ENCODE data around the gene NLRP10.

NLRP10 gene

DNA sequence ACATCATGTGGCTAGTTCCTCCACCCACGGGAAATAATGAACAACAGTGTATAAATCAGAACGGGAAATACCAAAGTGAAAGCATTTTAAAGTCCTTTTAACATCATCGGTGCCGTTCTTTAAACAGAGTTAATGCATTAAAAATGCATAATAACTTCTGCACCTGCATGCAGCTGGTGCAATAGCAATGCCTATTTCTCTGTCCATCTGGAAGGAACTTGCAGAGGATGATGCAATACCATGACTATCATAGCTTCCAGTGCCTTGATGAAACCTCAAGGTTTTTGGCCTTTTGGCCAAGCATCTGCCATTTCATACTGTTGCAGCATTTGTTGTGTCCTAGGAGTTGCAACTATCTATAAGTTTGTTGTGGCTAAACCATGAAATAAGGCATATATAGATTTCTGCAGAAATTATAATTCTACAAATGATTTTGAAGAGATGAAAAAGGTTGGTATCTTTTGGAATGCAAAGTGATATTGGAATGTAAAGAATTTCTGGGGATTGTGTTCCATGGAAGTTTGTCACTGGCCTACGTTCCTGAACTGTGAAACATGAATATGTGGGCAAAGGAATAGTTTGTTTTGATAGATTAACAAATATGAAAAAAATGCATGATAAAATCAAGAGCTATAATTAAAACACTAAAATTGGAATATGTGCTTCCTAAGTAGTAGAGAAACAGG is 12.1 kb upstream of the NLRP10 start:
- Histone ChIP-seq H3K27ac (ENCODE audit: insufficient read depth, low read depth, low read length, poor library complexity, severe bottlenecking) (no peak overlapping the region), H3K27me3 (ENCODE audit: control insufficient read depth, insufficient read depth, low read length, poor library complexity, severe bottlenecking) (no peaks in the 10 kb centered on the region), H3K9me3 (ENCODE audit: control insufficient read depth, low read length) (no peaks in the 10 kb centered on the region), H3K4me1 (ENCODE audit: control insufficient read depth, insufficient read depth, low read length) (peaks cover 3% of the 10 kb centered on the region), H3K4me3 (ENCODE audit: insufficient read depth, low read depth, low read length) (no peak overlapping the region), H3K36me3 (ENCODE audit: control insufficient read depth, insufficient read depth, low read length) (no peaks in the 10 kb centered on the region)
- 92 to 93% methylated on average over 5 of the region's 5 CpGs for WGBS, 2 experiments

DNA sequence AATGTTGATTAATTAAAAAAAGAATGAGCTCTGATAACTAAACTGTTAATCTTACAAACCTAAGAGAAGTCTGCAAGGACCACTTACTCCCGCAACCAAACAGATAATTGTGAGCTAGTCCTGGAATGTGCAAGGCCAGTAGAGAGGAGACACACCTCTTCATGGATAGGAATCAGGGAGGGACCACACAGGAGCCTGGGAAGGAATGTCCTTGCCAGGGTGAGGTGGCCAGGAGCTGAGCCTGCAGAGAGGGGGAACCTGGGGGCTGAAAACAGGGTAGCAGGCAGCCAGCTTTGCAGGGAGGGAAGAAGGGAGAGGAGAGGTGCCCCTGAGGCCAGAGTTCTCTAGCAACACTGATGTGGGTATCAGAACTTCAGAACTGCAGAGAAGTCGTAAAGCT is 9.4 kb upstream of the NLRP10 start:
- H3K9me3 ChIP-seq (ENCODE audit: control insufficient read depth, low read length): no peaks in the 10 kb centered on the region
- H3K36me3 ChIP-seq (ENCODE audit: control insufficient read depth, insufficient read depth, low read length): no peaks in the 10 kb centered on the region
- H3K27ac ChIP-seq (ENCODE audit: insufficient read depth, low read depth, low read length, poor library complexity, severe bottlenecking): no peak overlapping the region
- H3K27me3 ChIP-seq (ENCODE audit: control insufficient read depth, insufficient read depth, low read length, poor library complexity, severe bottlenecking): no peaks in the 10 kb centered on the region
- H3K4me1 ChIP-seq (ENCODE audit: control insufficient read depth, insufficient read depth, low read length): peaks cover 3% of the 10 kb centered on the region
- 91 to 96% methylated on average over 2 of the region's 2 CpGs for WGBS, 2 experiments
- no peak overlapping the region for H3K4me3 ChIP-seq (ENCODE audit: insufficient read depth, low read depth, low read length)

DNA sequence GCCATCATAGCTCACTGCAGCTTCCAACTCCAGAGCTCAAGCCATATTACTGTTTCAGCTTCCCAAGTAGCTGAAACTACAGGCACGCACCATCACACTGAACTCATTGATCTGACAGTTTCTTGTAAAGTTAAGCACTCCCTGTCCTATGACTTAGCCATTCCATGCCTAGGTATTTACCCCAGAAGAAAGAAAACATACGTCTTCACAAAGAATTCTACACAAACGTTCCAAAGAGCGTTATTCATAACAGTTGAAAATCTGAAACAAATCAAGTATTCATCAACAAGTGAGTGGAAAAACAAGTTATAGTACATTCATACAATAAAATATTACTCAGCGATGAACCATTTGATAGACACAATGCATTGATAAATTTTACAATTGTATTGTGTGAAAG is 7.8 kb upstream of the NLRP10 start:
- H3K4me3 ChIP-seq (ENCODE audit: insufficient read depth, low read depth, low read length): no peak overlapping the region
- no peaks in the 10 kb centered on the region for H3K9me3 ChIP-seq (ENCODE audit: control insufficient read depth, low read length)
- H3K27ac ChIP-seq (ENCODE audit: insufficient read depth, low read depth, low read length, poor library complexity, severe bottlenecking): no peak overlapping the region
- H3K36me3 ChIP-seq (ENCODE audit: control insufficient read depth, insufficient read depth, low read length): no peaks in the 10 kb centered on the region
- 94 to 97% methylated on average over 4 to 5 of the region's 5 CpGs for WGBS, 2 experiments
- H3K4me1 ChIP-seq (ENCODE audit: control insufficient read depth, insufficient read depth, low read length): peaks cover 3% of the 10 kb centered on the region
- H3K27me3 ChIP-seq (ENCODE audit: control insufficient read depth, insufficient read depth, low read length, poor library complexity, severe bottlenecking): no peaks in the 10 kb centered on the region

DNA sequence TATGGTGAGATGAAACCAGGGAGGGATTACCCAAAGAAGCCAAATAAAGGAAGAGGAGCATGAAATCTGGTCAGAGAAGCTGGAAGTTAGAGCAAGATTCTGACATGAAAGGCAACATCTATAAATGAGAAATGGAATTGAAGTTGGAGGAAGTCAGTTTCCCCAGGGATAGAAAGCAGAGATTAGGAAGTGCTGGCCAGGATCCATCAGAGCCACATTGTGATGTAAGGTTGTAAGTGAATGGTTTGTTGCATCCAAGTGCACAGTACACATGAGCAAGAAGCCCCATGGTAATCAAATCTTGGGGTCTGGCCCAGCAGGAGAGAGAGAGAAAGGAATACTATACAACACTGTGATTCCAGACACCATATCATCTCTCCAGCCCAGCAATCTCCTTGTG is 6.6 kb upstream of the NLRP10 start:
- no peak overlapping the region for H3K27ac ChIP-seq (ENCODE audit: insufficient read depth, low read depth, low read length, poor library complexity, severe bottlenecking)

DNA sequence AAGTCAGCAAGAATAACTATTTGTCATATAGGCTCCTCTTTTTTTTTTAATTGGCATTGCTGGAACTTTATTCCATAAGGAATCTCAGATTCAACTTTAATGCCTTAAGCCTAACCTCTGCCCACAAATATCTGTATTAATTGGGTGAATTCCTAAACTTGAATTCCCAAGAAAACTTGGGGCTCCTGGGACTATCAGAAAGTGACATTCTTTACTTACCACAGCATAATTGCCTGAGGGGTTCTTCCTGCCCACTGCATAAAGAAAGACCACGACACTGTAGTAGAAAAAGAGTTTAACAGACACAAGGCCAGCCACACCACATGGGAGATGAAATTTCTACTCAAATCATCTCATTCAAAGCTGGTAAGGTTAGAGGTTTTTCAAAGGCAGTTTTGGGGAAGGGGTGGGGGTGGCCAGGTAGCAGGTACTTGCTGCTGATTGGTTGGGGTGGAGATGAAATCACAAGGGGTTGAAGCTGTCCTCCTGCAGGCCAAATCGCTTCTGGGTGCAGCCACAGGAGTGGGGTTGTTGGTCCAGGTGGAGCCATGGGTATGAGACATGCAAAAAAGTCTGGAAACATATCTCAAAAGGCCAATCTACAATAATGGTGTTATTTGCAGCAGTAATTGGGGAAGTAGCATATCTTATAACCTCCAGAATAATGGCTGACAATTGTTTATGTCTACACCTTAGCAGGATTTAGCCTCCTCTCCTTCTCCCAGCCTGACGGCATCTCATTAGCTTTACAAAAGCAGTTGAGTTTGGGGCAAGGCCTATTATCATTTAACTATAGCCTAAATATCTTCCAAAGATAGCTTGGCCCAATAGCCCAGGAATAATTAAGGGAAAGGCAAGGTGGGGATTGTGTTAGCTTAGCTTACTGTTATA is 4.8 kb upstream of the NLRP10 start:
- H3K4me3 ChIP-seq (ENCODE audit: insufficient read depth, low read depth, low read length): no peak overlapping the region
- 63 to 71% methylated on average over 3 of the region's 3 CpGs for WGBS, 2 experiments
- H3K9me3 ChIP-seq (ENCODE audit: control insufficient read depth, low read length): no peaks in the 10 kb centered on the region
- H3K4me1 ChIP-seq (ENCODE audit: control insufficient read depth, insufficient read depth, low read length): peaks cover 3% of the 10 kb centered on the region
- H3K27ac ChIP-seq (ENCODE audit: insufficient read depth, low read depth, low read length, poor library complexity, severe bottlenecking): no peak overlapping the region
- H3K27me3 ChIP-seq (ENCODE audit: control insufficient read depth, insufficient read depth, low read length, poor library complexity, severe bottlenecking): no peaks in the 10 kb centered on the region
- no peaks in the 10 kb centered on the region for H3K36me3 ChIP-seq (ENCODE audit: control insufficient read depth, insufficient read depth, low read length)

More for the DNA sequence above, 6.6 kb upstream of the NLRP10 start:
- H3K36me3 ChIP-seq (ENCODE audit: control insufficient read depth, insufficient read depth, low read length): no peaks in the 10 kb centered on the region
- H3K27me3 ChIP-seq (ENCODE audit: control insufficient read depth, insufficient read depth, low read length, poor library complexity, severe bottlenecking): no peaks in the 10 kb centered on the region
- no peak overlapping the region for H3K4me3 ChIP-seq (ENCODE audit: insufficient read depth, low read depth, low read length)
- H3K9me3 ChIP-seq (ENCODE audit: control insufficient read depth, low read length): no peaks in the 10 kb centered on the region
- H3K4me1 ChIP-seq (ENCODE audit: control insufficient read depth, insufficient read depth, low read length): peaks cover 3% of the 10 kb centered on the region

DNA sequence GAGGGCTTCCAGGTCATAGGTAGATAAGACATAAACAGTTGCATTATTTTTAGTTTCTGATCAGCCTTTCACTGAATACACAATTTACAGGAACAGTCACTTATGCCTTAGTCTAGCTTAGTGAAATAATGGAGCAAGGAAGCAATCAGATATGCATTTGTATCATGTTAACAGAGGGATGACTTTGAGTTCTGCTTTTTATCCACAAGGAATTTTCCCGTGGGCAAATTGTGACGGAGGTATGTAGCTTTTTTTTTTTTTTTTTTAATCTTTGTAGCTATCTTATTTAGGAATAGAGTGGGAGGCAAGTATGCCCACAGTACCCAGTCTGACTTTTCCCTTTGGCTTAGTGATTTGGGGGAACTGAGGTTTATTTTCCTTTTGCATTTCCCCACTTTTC is 3.4 kb upstream of the NLRP10 start:
- Histone ChIP-seq H3K9me3 (ENCODE audit: control insufficient read depth, low read length) (no peaks in the 10 kb centered on the region), H3K27ac (ENCODE audit: insufficient read depth, low read depth, low read length, poor library complexity, severe bottlenecking) (no peak overlapping the region), H3K36me3 (ENCODE audit: control insufficient read depth, insufficient read depth, low read length) (no peaks in the 10 kb centered on the region), H3K4me1 (ENCODE audit: control insufficient read depth, insufficient read depth, low read length) (no peaks in the 10 kb centered on the region), H3K27me3 (ENCODE audit: control insufficient read depth, insufficient read depth, low read length, poor library complexity, severe bottlenecking) (no peaks in the 10 kb centered on the region), H3K4me3 (ENCODE audit: insufficient read depth, low read depth, low read length) (no peak overlapping the region)
- 83 to 97% methylated on average over 2 of the region's 2 CpGs for WGBS, 2 experiments

DNA sequence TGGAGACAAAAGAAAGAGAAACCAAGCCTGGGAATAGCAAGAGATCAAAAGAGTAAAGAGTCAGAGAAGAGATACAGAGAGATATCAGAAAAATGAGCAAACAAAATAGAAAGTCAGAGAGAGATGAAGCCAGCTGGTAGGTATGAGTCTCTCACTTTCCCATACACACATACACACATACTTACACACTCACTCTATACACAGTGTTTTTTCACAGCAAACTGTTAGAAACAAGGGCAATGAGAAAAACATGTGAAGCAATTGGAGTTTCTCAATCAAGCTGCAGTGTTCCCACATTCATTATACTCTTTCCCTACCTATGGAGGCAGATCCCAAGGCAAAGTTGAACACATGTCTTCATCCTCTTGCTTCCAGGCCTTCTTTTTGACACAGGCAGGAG is 2.6 kb upstream of the NLRP10 start:
- no peaks in the 10 kb centered on the region for H3K27me3 ChIP-seq (ENCODE audit: control insufficient read depth, insufficient read depth, low read length, poor library complexity, severe bottlenecking)
- no peak overlapping the region for H3K4me3 ChIP-seq (ENCODE audit: insufficient read depth, low read depth, low read length)
- H3K36me3 ChIP-seq (ENCODE audit: control insufficient read depth, insufficient read depth, low read length): no peaks in the 10 kb centered on the region
- no peaks in the 10 kb centered on the region for H3K9me3 ChIP-seq (ENCODE audit: control insufficient read depth, low read length)
- H3K27ac ChIP-seq (ENCODE audit: insufficient read depth, low read depth, low read length, poor library complexity, severe bottlenecking): no peak overlapping the region
- H3K4me1 ChIP-seq (ENCODE audit: control insufficient read depth, insufficient read depth, low read length): no peaks in the 10 kb centered on the region

DNA sequence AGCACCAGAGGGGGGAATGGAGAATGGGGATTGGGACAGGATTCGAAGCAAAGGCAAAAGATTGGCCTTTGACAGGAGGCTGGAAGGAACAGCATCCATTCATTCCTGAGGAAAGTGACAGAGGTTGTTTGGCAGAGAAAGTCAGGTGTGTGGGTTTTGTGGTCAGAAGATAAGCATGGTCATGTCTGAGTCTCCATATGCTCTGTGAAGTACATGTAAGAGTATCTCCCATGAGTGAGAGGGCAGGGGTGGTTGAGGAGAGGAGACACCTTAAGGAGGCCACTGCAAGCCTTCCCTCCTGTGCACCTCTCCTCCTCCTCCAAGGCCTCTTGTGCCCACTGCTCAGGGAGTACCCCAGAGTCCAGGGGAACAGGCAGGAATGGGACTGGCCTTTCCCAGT is 1.9 kb upstream of the NLRP10 start:
- H3K4me3 ChIP-seq (ENCODE audit: insufficient read depth, low read depth, low read length): no peak overlapping the region
- H3K9me3 ChIP-seq (ENCODE audit: control insufficient read depth, low read length): no peaks in the 10 kb centered on the region
- WGBS, 2 experiments: 78 to 89% methylated on average over 1 of the region's 1 CpG
- H3K4me1 ChIP-seq (ENCODE audit: control insufficient read depth, insufficient read depth, low read length): no peaks in the 10 kb centered on the region
- no peaks in the 10 kb centered on the region for H3K27me3 ChIP-seq (ENCODE audit: control insufficient read depth, insufficient read depth, low read length, poor library complexity, severe bottlenecking)
- no peak overlapping the region for H3K27ac ChIP-seq (ENCODE audit: insufficient read depth, low read depth, low read length, poor library complexity, severe bottlenecking)
- H3K36me3 ChIP-seq (ENCODE audit: control insufficient read depth, insufficient read depth, low read length): no peaks in the 10 kb centered on the region

DNA sequence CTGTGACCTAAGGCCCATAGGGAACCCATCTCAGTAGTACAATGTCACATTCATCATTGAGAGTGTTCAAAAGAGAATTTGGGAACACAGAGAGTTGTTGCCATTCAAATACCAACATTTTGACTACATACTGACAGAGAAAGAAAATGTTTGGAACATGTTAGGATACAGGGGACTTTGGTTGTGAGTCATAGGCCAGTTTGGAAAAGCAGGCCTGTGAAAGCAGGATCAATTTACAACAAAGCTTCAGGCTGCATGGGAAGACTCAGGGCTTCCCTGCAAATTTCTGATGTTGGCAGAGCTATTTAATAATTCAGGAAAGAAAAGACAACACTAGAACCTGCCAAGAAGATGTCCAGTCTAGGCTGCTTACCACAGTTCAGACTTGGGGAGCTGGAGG is 374 bp downstream of the NLRP10 start:
- Histone ChIP-seq H3K27me3 (ENCODE audit: control insufficient read depth, insufficient read depth, low read length, poor library complexity, severe bottlenecking) (no peaks in the 10 kb centered on the region), H3K27ac (ENCODE audit: insufficient read depth, low read depth, low read length, poor library complexity, severe bottlenecking) (no peak overlapping the region), H3K4me1 (ENCODE audit: control insufficient read depth, insufficient read depth, low read length) (no peaks in the 10 kb centered on the region), H3K36me3 (ENCODE audit: control insufficient read depth, insufficient read depth, low read length) (no peaks in the 10 kb centered on the region), H3K9me3 (ENCODE audit: control insufficient read depth, low read length) (no peaks in the 10 kb centered on the region), H3K4me3 (ENCODE audit: insufficient read depth, low read depth, low read length) (no peak overlapping the region)

DNA sequence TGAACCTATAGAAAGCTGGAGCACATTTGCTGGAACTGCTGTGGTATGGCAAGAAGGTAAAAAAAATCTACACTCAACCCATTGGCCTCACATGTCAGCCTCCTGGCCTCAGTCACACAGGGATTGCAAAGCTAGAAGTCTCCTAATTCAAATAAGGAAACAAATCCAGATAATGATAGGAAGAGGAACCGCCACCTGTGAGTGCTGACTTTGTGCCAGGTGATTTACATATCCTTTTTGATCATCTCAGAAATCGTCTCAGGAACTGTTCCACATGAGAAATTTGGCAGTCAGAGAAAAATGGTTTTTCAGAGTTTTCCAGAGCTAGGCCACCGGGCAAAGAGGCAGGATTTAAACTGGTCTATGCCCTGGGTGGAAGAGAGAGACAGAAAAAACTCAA is 986 bp downstream of the NLRP10 start:
- H3K27me3 ChIP-seq (ENCODE audit: control insufficient read depth, insufficient read depth, low read length, poor library complexity, severe bottlenecking): no peaks in the 10 kb centered on the region
- 90 to 91% methylated on average over 3 of the region's 3 CpGs for whole genome bisulfite sequencing, 2 experiments
- H3K36me3 ChIP-seq (ENCODE audit: control insufficient read depth, insufficient read depth, low read length): no peaks in the 10 kb centered on the region
- H3K4me1 ChIP-seq (ENCODE audit: control insufficient read depth, insufficient read depth, low read length): no peaks in the 10 kb centered on the region
- H3K4me3 ChIP-seq (ENCODE audit: insufficient read depth, low read depth, low read length): no peak overlapping the region
- no peak overlapping the region for H3K27ac ChIP-seq (ENCODE audit: insufficient read depth, low read depth, low read length, poor library complexity, severe bottlenecking)
- no peaks in the 10 kb centered on the region for H3K9me3 ChIP-seq (ENCODE audit: control insufficient read depth, low read length)

Measured in ectodermal cell (in vitro differentiated cells).